ENCODE measurements around the gene SPTBN1. TPM values are rescaled to one million over a fixed set of nuclear protein-coding genes. Genes with fewer than 3 reads are reported as not detected.

Gene SPTBN1
- polyA plus RNA-seq, 2 of the 4 experiments (the other 2 are of a cell fraction): 105 to 126 TPM

DNA sequence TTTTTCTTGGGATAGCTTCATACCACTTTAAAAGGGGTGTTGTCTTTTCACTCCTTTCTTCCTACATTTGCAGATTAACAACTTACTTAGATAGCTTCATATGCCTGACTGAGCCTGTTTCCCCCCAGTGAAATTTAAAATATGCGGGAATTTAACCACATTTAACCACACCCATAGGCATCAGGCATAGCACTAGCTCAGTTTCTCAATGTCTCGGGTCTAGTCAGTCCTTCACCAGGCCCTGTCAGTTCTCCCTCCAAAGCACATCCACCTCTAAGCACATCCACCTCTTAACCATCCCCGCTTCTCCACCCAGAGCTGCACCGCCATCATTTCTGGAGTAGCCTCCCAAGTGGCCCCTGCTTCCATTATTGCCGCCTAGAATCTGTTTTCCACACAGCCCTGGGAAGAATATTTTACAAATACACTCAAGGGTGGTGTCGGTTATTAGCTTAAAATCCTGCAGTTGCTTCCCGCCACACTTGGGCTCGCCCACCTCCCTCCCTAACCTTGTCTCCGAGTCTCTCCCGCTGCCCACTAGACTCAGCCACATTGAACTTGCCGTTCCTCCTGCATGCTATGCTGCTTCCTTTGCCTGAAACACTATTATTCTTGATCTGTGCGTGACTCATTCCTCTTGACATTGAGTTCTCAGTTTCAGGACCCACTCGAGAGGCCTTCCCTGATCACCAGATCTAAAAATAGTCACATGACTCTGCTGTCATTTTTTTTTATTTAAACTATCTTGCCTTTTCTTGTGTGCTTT, 68.3 kb downstream of the SPTBN1 start:
- ATAC-seq (peak in 1 of 2 experiments; percentile 26; a peak in 3 of 6 replicates), FAIRE-seq (no peak), DNase-seq (ENCODE audit: low read depth in 1 of 2, low spot score in 1 of 2) (peak in 1 of 2 experiments; percentile 28)
- Histone ChIP-seq H3K9me3 (no peaks in the 10 kb centered on the region), H3K4me2 (0 out of 3 replicates have a peak overlapping the region, but pooled peaks have one; percentile 5), H3K4me1 (peaks cover 57% of the 10 kb centered on the region), H3K27ac (peak overlapping the region; percentile 46 to 74), H3K4me3 (no peak overlapping the region)
- TF ChIP-seq, protein P1, sequence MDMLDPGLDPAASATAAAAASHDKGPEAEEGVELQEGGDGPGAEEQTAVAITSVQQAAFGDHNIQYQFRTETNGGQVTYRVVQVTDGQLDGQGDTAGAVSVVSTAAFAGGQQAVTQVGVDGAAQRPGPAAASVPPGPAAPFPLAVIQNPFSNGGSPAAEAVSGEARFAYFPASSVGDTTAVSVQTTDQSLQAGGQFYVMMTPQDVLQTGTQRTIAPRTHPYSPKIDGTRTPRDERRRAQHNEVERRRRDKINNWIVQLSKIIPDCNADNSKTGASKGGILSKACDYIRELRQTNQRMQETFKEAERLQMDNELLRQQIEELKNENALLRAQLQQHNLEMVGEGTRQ (IDR thresholded peaks at IDR 0.05): peak; percentile 56
- TF ChIP-seq FOSL2 (IDR thresholded peaks at IDR 0.05): no peak
- TF ChIP-seq FOSL2 (CRISPR knock-in tag; IDR thresholded peaks at IDR 0.05): peak; percentile 47
- TF ChIP-seq CHD4 (IDR thresholded peaks at IDR 0.05; ENCODE audit: borderline replicate concordance): no peak
- CTCF ChIA-PET: interaction anchor here (0.6 to 7.8 kb wide), 23 partner anchors 7 to 205 kb away, joined by 3 to 127 read pairs (median 7); no protein-coding TSS in a partner anchor
- POLR2A ChIA-PET: interaction anchor here (2.2 kb wide), 1 partner anchor 34 kb away, joined by 12 read pairs; no protein-coding TSS in a partner anchor
- 85% methylated on average over 13 of the region's 13 CpGs for WGBS (ENCODE audit: missing lambda C conversion rate)

GRCh38 chr2:54525321-54525720, 69.2 kb downstream of the SPTBN1 start:
- no peak for TF ChIP-seq RCOR1 (IDR thresholded peaks at IDR 0.05; ENCODE audit: low read depth, low read length)
- TF ChIP-seq REST (IDR thresholded peaks at IDR 0.05): no peak
- TF ChIP-seq RNF2 (IDR thresholded peaks at IDR 0.05; ENCODE audit: borderline replicate concordance, low read depth): no peak
- no peak for TF ChIP-seq HOXA7 (CRISPR knock-in tag; IDR thresholded peaks at IDR 0.05)
- no peak for TF ChIP-seq CEBPB (IDR thresholded peaks at IDR 0.05)
- TF ChIP-seq HOXB5 (CRISPR knock-in tag; IDR thresholded peaks at IDR 0.05): no peak
- no peak for TF ChIP-seq MAZ (IDR thresholded peaks at IDR 0.05; ENCODE audit: borderline replicate concordance, low read depth, low read length)
- TF ChIP-seq GATA3 (IDR thresholded peaks at IDR 0.05; ENCODE audit: borderline replicate concordance): no peak
- TF ChIP-seq HES2 (IDR thresholded peaks at IDR 0.05): no peak
- TF ChIP-seq HMGXB4 (CRISPR knock-in tag; IDR thresholded peaks at IDR 0.05; ENCODE audit: borderline replicate concordance): no peak
- no peak for TF ChIP-seq KDM1A (IDR thresholded peaks at IDR 0.05; ENCODE audit: low read depth)
- no peak for TF ChIP-seq EHMT2 (IDR thresholded peaks at IDR 0.05; ENCODE audit: low read depth)
- TF ChIP-seq MAX (IDR thresholded peaks at IDR 0.05): no peak
- no peak for TF ChIP-seq ZFP36 (IDR thresholded peaks at IDR 0.05; ENCODE audit: borderline replicate concordance, partially characterized antibody)
- TF ChIP-seq CBX8 (IDR thresholded peaks at IDR 0.05): no peak
- H3K4me2 ChIP-seq: no peak overlapping the region
- no peak overlapping the region for H3K4me3 ChIP-seq
- H3K4me1 ChIP-seq: peaks cover 52% of the 10 kb centered on the region
- ChIA-PET CTCF (interaction anchor here (0.6 to 7.8 kb wide), 12 partner anchors 13 to 204 kb away, joined by 3 to 127 read pairs (median 5); no protein-coding TSS in a partner anchor), POLR2A (interaction anchor here (2.2 kb wide), 1 partner anchor 33 kb away, joined by 12 read pairs; no protein-coding TSS in a partner anchor)
- no peaks in the 10 kb centered on the region for H3K9me3 ChIP-seq
- FAIRE-seq: no peak
- H3K27ac ChIP-seq: peak overlapping the region in 1 of 2 experiments; percentile 74; a peak in 2 of 6 replicates
- no peak for DNase-seq (ENCODE audit: low read depth in 1 of 2, low spot score in 1 of 2)
- WGBS (ENCODE audit: missing lambda C conversion rate): 93% methylated on average over 9 of the region's 9 CpGs
- ATAC-seq: no peak
